GM18502 (cell line): ENCODE measurements around the gene MAGI1.
"Not testable (repeated sequence)": the region's sequence is repeated elsewhere in the genome, so short reads cannot be mapped to it uniquely, and the experiment has no call there.

Experiments
- ATAC-seq: cut with Tn5 transposase; IDR thresholded peaks from one replicate; pipeline ENCODE4 v1.9.1; 2021; ENCODE audit warnings: mild to moderate bottlenecking; ENCODE audit not compliant: unreplicated experiment, poor library complexity

MAGI1 gene

GRCh38 chr3:65914740-65915367 is 123.9 kb downstream of the MAGI1 start:
- ATAC-seq = no peak

- no peak for ATAC-seq
Observed at GRCh38 chr3:65914032-65914739, 124.5 kb downstream of the MAGI1 start.

- no peak for ATAC-seq
Observed at GRCh38 chr3:65912647-65913046, 126.1 kb downstream of the MAGI1 start.

- ATAC-seq = no peak
Observed at GRCh38 chr3:65908588-65908987, 130.1 kb downstream of the MAGI1 start.

DNA sequence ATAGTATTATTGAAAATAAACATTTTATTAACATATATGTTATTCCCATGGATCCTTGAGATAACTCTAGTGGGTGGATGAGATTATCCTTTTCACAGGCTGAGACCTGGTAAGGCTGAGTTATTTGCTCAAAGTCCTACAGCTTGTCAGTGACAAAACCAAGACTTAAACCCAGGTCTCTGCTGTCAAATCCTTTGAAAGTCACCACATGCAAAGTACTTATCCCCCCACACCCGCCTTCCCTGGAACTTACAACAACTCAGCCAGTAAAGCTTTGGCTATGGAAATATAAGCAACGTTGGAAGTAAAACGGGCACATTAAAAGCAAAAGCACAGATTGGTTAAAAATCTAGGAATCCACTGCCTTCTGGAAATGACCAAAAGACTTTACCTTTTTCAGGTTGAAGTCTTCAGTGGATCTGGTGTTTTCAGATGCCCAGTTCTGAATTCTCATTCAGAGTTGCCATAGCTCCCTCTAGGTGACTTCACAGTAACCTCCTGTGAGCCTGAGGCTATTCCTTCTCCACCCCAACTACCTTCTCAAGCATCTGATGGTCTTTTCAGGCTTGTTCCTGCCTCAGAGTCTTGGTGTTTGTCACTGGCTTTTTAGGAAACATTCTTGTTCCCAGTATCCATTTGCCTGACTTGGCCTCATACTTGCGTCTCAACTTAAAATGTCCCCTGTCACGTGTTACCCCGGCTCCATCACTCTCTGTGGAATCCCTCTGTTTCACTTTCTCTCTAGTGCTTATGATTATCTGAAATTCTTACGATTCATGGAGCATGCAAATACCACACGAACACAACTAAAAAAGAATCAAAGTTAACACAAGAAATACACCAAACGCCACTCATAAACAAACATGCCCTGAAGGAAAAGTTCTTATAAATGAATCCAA is 131.2 kb downstream of the MAGI1 start:
- no peak for ATAC-seq

DNA sequence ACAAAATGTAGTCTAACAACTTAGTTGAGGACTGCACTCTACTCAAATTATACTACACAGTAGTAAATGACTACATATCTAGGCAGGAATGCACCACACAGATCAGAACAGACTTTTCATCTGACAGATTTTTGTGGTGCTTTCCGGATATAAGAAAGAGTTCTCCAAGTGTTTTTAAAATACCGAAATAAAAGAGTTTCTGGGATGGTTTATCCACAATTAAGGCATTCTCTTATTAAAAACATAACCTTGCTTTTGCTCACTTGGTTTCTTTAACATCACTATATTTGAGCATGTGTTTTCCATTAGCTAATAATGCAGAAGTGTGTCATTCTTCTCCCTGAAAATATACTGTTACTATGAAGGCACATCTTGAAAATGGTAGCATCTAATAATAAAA is 132.9 kb downstream of the MAGI1 start:
- no peak for ATAC-seq

GRCh38 chr3:65904016-65904415 is 134.7 kb downstream of the MAGI1 start:
- no peak for ATAC-seq

DNA sequence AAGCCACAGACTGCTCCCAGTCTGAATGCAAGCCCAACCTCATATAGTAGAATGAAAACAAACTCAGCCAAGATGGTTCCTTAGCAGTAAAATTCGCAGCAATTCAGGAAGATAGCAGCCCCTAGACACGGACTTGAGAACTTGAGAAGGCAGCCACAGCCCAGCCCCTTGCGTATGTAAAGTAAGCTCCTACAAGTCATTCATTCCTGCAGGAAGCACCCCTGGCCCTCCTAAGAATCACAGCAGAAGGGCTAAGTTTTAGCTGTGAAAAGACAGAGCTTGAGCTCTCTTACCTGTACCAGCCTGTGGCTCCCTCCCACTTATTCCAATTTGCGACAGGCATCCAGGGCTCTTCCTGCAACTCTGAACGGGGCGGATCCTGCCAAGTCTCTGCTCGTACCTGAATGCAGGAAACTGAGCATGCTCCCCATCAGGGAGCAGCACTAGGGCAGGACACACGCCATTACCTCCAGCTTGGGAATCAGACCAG is 136.4 kb downstream of the MAGI1 start:
- ATAC-seq = no peak

- no peak for ATAC-seq
Observed at GRCh38 chr3:65901226-65901625, 137.5 kb downstream of the MAGI1 start.

- no peak for ATAC-seq
Observed at GRCh38 chr3:65899226-65899625, 139.5 kb downstream of the MAGI1 start.

DNA sequence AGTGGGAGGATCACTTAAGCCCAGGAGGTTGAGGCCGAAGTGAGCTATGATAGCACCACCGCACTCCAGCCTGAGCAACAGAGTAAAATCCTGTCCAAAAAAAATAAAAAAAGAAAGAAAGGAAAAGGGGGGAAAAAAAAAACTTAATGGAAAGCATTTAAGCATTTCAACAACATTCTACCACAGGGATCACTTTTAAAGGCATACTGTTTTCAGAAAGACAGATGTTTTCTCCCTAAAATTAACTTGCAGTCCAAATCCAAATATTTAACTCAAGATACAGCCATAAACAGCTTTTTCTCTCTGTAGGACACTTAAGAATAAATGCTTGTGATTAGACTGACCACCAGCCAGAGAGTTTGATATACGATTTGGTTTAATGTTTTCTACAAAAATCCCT is 141.0 kb downstream of the MAGI1 start:
- ATAC-seq = no peak

- no peak for ATAC-seq
Observed at GRCh38 chr3:65896321-65896720, 142.4 kb downstream of the MAGI1 start.

DNA sequence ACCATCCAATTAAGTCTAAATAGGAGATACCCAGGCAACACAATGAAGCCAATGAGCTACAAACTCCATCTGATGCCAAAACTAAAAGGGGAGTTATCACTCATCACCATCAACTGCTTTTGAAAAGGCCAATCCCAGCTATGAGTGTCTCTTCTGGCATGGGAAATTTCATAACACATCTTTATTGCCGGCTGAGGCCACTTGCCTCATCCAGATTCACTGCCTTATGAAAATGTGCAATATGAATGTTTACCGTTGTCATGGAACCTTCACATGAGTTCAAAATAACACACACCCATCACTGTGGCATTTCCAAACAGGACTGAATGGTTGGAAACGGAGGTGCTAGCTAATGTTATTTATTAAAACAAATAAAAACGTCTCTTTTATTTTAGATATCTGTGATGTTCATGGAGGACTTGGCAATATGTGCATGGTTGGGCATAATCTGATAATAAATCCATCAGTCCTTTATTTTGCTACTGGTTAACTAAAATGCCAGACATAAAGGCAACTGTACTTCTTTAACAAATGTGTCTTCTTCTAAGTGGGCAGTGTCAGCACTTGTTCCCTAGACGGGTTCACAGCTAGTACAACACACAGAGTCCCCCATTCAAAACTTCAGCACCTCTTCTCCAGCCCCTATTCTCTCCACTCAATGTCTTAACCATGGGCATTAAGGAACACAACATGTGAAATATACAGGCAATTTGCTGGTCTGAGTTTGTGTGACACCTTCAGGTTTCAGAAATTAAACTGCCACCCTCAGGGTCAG is 143.9 kb downstream of the MAGI1 start:
- ATAC-seq = no peak

- no peak for ATAC-seq
Observed at GRCh38 chr3:65894126-65894525, 144.6 kb downstream of the MAGI1 start.

GRCh38 chr3:65893631-65894030 is 145.1 kb downstream of the MAGI1 start:
- no peak for ATAC-seq

DNA sequence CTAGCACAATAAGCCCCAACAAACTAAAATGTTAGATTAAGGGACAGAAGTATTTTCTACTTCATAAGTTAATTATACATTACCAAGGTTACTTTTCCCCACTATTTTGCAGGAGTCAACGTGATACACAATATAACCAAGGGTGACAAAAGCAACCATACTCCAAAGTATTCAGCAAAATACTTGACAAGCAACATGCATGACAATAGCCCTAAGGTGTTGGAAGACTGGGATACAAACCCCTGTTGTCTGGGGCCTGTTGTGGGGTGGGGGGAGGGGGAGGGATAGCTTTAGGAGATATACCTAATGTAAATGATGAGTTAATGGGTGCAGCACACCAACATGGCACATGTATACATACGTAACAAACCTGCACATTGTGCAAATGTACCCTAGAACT is 147.2 kb downstream of the MAGI1 start:
- ATAC-seq = not testable (repeated sequence)

DNA sequence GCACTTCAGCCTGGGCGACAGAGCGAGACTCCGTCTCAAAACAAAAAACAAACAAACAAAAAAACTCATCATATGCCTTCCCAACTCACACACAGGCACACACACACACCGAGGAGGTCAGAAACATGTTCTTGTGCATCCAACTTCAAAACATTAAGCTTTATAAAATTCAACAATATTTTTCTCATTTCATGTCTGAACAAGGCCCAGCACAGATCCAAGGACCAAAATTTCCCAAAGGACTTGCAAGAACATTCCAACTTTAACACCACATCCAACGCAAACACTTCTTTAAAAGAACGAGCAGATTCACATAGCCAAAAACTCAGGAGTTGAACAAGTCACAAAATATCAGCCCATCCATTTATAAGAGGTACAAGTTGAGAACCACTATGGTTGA is 148.4 kb downstream of the MAGI1 start:
- ATAC-seq = no peak

DNA sequence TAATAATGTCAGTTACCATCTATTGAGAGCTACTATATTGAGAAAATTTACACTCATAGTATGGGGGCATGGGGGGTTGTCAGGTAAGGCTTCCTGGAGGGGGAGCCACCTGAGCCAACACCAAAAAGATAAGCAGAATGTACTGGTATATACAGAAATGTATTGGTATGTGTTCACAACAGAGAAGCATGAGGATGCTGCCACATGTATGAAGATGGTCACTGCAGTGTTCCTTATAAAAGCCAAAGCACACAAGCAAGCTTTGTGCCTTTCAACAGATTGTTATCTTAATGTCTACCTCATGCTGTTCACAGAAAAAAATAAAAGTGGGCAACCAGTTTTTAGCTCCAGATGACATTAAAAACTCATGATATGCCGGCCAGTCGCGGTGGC is 149.0 kb downstream of the MAGI1 start:
- ATAC-seq = no peak

DNA sequence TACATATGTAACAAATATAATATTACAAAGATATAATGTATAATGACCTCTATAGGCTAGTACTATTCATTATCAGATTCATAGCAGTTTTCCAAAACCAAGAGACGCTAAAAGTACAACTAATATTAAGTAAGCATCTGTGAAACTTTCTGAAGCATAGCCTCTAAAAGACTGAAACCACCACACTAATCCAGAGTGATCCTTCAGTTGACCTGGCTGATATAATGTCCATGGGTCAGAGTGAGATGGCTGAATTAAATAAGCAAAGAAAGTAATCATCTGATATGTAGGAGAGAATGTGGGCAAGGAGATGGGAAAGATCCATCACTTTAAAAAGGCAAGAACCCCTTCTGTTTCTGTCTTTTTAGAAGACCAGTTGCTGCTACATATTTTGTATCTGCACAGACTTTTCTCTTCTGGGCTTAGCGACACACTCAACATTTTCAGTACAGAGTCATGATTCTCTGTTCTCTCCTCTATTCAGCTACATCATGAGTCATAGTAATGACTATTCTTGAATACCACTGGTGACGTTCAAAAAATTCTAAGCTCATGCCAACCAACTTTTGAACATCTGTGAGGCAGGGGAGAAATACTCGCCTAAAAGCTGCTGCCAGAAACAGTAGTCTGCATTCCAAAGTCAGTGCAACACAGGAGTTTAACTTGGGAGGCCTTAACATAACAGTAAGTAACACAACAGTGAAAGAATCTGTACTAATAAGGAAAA is 149.6 kb downstream of the MAGI1 start:
- no peak for ATAC-seq

DNA sequence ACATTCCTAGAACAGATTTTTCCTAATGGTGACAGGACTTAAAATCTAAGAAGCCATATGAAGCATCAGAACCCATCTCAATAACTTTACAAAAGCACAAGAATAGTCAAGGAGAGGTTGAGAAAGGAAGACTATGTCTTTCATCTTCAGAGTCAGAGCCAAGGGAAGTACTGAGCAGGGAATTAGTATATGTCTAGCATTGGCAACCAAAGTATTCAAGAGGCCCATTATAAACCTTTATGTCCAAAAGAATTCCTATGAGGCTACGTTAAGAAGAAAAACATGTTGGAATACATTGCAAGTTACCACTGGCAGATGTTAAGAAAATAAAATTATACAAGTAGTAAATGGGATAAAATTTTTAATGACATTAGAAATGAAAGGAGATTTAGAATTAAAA is 150.5 kb downstream of the MAGI1 start:
- no peak for ATAC-seq
